ENCODE measurements around the gene AHSA1.

AHSA1 gene

GRCh38 chr14:77442196-77442595 is 15.7 kb upstream of the AHSA1 start:
- no peak overlapping the region for H3K27ac ChIP-seq (ENCODE audit: low read length)
- H3K9me3 ChIP-seq (ENCODE audit: control insufficient read depth, low read depth, low read length), result no peaks in the 10 kb centered on the region
- H3K4me3 ChIP-seq (ENCODE audit: low read length), result no peak overlapping the region
- no peaks in the 10 kb centered on the region for H3K4me1 ChIP-seq (ENCODE audit: control insufficient read depth, low read depth, low read length)
- no peaks in the 10 kb centered on the region for H3K27me3 ChIP-seq (ENCODE audit: control insufficient read depth, insufficient read depth, low read length)
- H3K36me3 ChIP-seq (ENCODE audit: control insufficient read depth, low read depth, low read length), result peaks cover 26% of the 10 kb centered on the region
- no peak overlapping the region for H3K9ac ChIP-seq (ENCODE audit: low read length)

GRCh38 chr14:77455966-77456640 is 1.8 kb upstream of the AHSA1 start:
- Histone ChIP-seq H3K9ac (ENCODE audit: low read length) (no peak overlapping the region), H3K36me3 (ENCODE audit: control insufficient read depth, low read depth, low read length) (peaks cover 18% of the 10 kb centered on the region), H3K4me1 (ENCODE audit: control insufficient read depth, low read depth, low read length) (no peaks in the 10 kb centered on the region), H3K27me3 (ENCODE audit: control insufficient read depth, insufficient read depth, low read length) (no peaks in the 10 kb centered on the region), H3K27ac (ENCODE audit: low read length) (no peak overlapping the region), H3K4me3 (ENCODE audit: low read length) (peak overlapping the region; percentile 99), H3K9me3 (ENCODE audit: control insufficient read depth, low read depth, low read length) (no peaks in the 10 kb centered on the region)

- no peaks in the 10 kb centered on the region for H3K27me3 ChIP-seq (ENCODE audit: control insufficient read depth, insufficient read depth, low read length)
- H3K9ac ChIP-seq (ENCODE audit: low read length), result peak overlapping the region; percentile 97
- H3K9me3 ChIP-seq (ENCODE audit: control insufficient read depth, low read depth, low read length), result no peaks in the 10 kb centered on the region
- H3K27ac ChIP-seq (ENCODE audit: low read length), result no peak overlapping the region
- no peaks in the 10 kb centered on the region for H3K4me1 ChIP-seq (ENCODE audit: control insufficient read depth, low read depth, low read length)
- peaks cover 27% of the 10 kb centered on the region for H3K36me3 ChIP-seq (ENCODE audit: control insufficient read depth, low read depth, low read length)
- H3K4me3 ChIP-seq (ENCODE audit: low read length), result peak overlapping the region; percentile 99
Measured at GRCh38 chr14:77457115-77457521, 775 bp upstream of the AHSA1 start.

GRCh38 chr14:77458249-77458950 is 507 bp downstream of the AHSA1 start:
- H3K27me3 ChIP-seq (ENCODE audit: control insufficient read depth, insufficient read depth, low read length), result no peaks in the 10 kb centered on the region
- H3K4me1 ChIP-seq (ENCODE audit: control insufficient read depth, low read depth, low read length), result no peaks in the 10 kb centered on the region
- H3K9ac ChIP-seq (ENCODE audit: low read length), result peak overlapping the region; percentile 97
- peak overlapping the region; percentile 99 for H3K4me3 ChIP-seq (ENCODE audit: low read length)
- H3K36me3 ChIP-seq (ENCODE audit: control insufficient read depth, low read depth, low read length), result peaks cover 34% of the 10 kb centered on the region
- no peaks in the 10 kb centered on the region for H3K9me3 ChIP-seq (ENCODE audit: control insufficient read depth, low read depth, low read length)
- peak overlapping the region; percentile 99 for H3K27ac ChIP-seq (ENCODE audit: low read length)

GRCh38 chr14:77459072-77459723 is 1.3 kb downstream of the AHSA1 start:
- Histone ChIP-seq H3K27ac (ENCODE audit: low read length) (no peak overlapping the region), H3K4me1 (ENCODE audit: control insufficient read depth, low read depth, low read length) (no peaks in the 10 kb centered on the region), H3K9me3 (ENCODE audit: control insufficient read depth, low read depth, low read length) (no peaks in the 10 kb centered on the region), H3K27me3 (ENCODE audit: control insufficient read depth, insufficient read depth, low read length) (no peaks in the 10 kb centered on the region), H3K36me3 (ENCODE audit: control insufficient read depth, low read depth, low read length) (peaks cover 41% of the 10 kb centered on the region), H3K9ac (ENCODE audit: low read length) (peak overlapping the region; percentile 97), H3K4me3 (ENCODE audit: low read length) (peak overlapping the region; percentile 99)

GRCh38 chr14:77467801-77468200 is 9.9 kb downstream of the AHSA1 start:
- Histone ChIP-seq H3K9ac (ENCODE audit: low read length) (no peak overlapping the region), H3K4me1 (ENCODE audit: control insufficient read depth, low read depth, low read length) (peaks cover 2% of the 10 kb centered on the region), H3K27me3 (ENCODE audit: control insufficient read depth, insufficient read depth, low read length) (no peaks in the 10 kb centered on the region), H3K27ac (ENCODE audit: low read length) (no peak overlapping the region), H3K36me3 (ENCODE audit: control insufficient read depth, low read depth, low read length) (peaks cover 61% of the 10 kb centered on the region), H3K4me3 (ENCODE audit: low read length) (no peak overlapping the region), H3K9me3 (ENCODE audit: control insufficient read depth, low read depth, low read length) (no peaks in the 10 kb centered on the region)

- Histone ChIP-seq H3K27me3 (ENCODE audit: control insufficient read depth, insufficient read depth, low read length) (no peaks in the 10 kb centered on the region), H3K27ac (ENCODE audit: low read length) (no peak overlapping the region), H3K9me3 (ENCODE audit: control insufficient read depth, low read depth, low read length) (no peaks in the 10 kb centered on the region), H3K4me1 (ENCODE audit: control insufficient read depth, low read depth, low read length) (peaks cover 2% of the 10 kb centered on the region), H3K36me3 (ENCODE audit: control insufficient read depth, low read depth, low read length) (peaks cover 50% of the 10 kb centered on the region), H3K4me3 (ENCODE audit: low read length) (no peak overlapping the region), H3K9ac (ENCODE audit: low read length) (no peak overlapping the region)
Measured at GRCh38 chr14:77469067-77469505, 11.2 kb downstream of the AHSA1 start.

GRCh38 chr14:77469539-77469938 is 11.6 kb downstream of the AHSA1 start:
- no peak overlapping the region for H3K4me3 ChIP-seq (ENCODE audit: low read length)
- no peaks in the 10 kb centered on the region for H3K9me3 ChIP-seq (ENCODE audit: control insufficient read depth, low read depth, low read length)
- H3K4me1 ChIP-seq (ENCODE audit: control insufficient read depth, low read depth, low read length), result peaks cover 2% of the 10 kb centered on the region
- no peaks in the 10 kb centered on the region for H3K27me3 ChIP-seq (ENCODE audit: control insufficient read depth, insufficient read depth, low read length)
- no peak overlapping the region for H3K9ac ChIP-seq (ENCODE audit: low read length)
- H3K27ac ChIP-seq (ENCODE audit: low read length), result no peak overlapping the region
- H3K36me3 ChIP-seq (ENCODE audit: control insufficient read depth, low read depth, low read length), result peaks cover 46% of the 10 kb centered on the region

GRCh38 chr14:77470224-77470870 is 12.5 kb downstream of the AHSA1 start:
- peaks cover 38% of the 10 kb centered on the region for H3K36me3 ChIP-seq (ENCODE audit: control insufficient read depth, low read depth, low read length)
- H3K4me3 ChIP-seq (ENCODE audit: low read length), result no peak overlapping the region
- no peak overlapping the region for H3K9ac ChIP-seq (ENCODE audit: low read length)
- H3K9me3 ChIP-seq (ENCODE audit: control insufficient read depth, low read depth, low read length), result no peaks in the 10 kb centered on the region
- H3K4me1 ChIP-seq (ENCODE audit: control insufficient read depth, low read depth, low read length), result peaks cover 2% of the 10 kb centered on the region
- no peak overlapping the region for H3K27ac ChIP-seq (ENCODE audit: low read length)
- no peaks in the 10 kb centered on the region for H3K27me3 ChIP-seq (ENCODE audit: control insufficient read depth, insufficient read depth, low read length)

- H3K9ac ChIP-seq (ENCODE audit: low read length), result no peak overlapping the region
- no peaks in the 10 kb centered on the region for H3K9me3 ChIP-seq (ENCODE audit: control insufficient read depth, low read depth, low read length)
- H3K4me3 ChIP-seq (ENCODE audit: low read length), result no peak overlapping the region
- H3K36me3 ChIP-seq (ENCODE audit: control insufficient read depth, low read depth, low read length), result peaks cover 8% of the 10 kb centered on the region
- no peak overlapping the region for H3K27ac ChIP-seq (ENCODE audit: low read length)
- peaks cover 2% of the 10 kb centered on the region for H3K4me1 ChIP-seq (ENCODE audit: control insufficient read depth, low read depth, low read length)
- no peaks in the 10 kb centered on the region for H3K27me3 ChIP-seq (ENCODE audit: control insufficient read depth, insufficient read depth, low read length)
Measured at GRCh38 chr14:77473921-77474320, 16.0 kb downstream of the AHSA1 start.

GRCh38 chr14:77474479-77475177 is 16.7 kb downstream of the AHSA1 start:
- H3K9me3 ChIP-seq (ENCODE audit: control insufficient read depth, low read depth, low read length), result no peaks in the 10 kb centered on the region

More at GRCh38 chr14:77474479-77475177, 16.7 kb downstream of the AHSA1 start:
- peaks cover 1% of the 10 kb centered on the region for H3K36me3 ChIP-seq (ENCODE audit: control insufficient read depth, low read depth, low read length)
- H3K9ac ChIP-seq (ENCODE audit: low read length), result no peak overlapping the region
- H3K27ac ChIP-seq (ENCODE audit: low read length), result no peak overlapping the region
- H3K4me3 ChIP-seq (ENCODE audit: low read length), result no peak overlapping the region
- no peaks in the 10 kb centered on the region for H3K27me3 ChIP-seq (ENCODE audit: control insufficient read depth, insufficient read depth, low read length)
- peaks cover 2% of the 10 kb centered on the region for H3K4me1 ChIP-seq (ENCODE audit: control insufficient read depth, low read depth, low read length)
